Measurements from ENCODE around the gene ERGIC3.

The ERGIC3 gene

GRCh38 chr20:35541783-35542662, at the start of gene ERGIC3:
Gene ERGIC3 (plus strand): TSS chr20:35542078. CDS start chr20:35542098, 20 bp downstream.
- Histone ChIP-seq H3K4me3 (ENCODE audit: low read length) (peak within 1 kb of the TSS; percentile 88), H3K9ac (ENCODE audit: low read length) (peak within 1 kb of the TSS; percentile 86), H3K36me3 (ENCODE audit: control insufficient read depth, insufficient read depth, low read length) (no peaks in the 10 kb centered on the region), H3K4me1 (ENCODE audit: control insufficient read depth, insufficient read depth, low read length) (peaks cover 12% of the 10 kb centered on the region), H3K9me3 (ENCODE audit: control insufficient read depth, low read length) (no peaks in the 10 kb centered on the region), H3K27me3 (ENCODE audit: control insufficient read depth, insufficient read depth, low read length) (no peaks in the 10 kb centered on the region)

- Histone ChIP-seq H3K27me3 (ENCODE audit: control insufficient read depth, insufficient read depth, low read length) (no peaks in the 10 kb centered on the region), H3K9me3 (ENCODE audit: control insufficient read depth, low read length) (no peaks in the 10 kb centered on the region), H3K4me1 (ENCODE audit: control insufficient read depth, insufficient read depth, low read length) (no peaks in the 10 kb centered on the region), H3K9ac (ENCODE audit: low read length) (no peak overlapping the region), H3K36me3 (ENCODE audit: control insufficient read depth, insufficient read depth, low read length) (peaks cover 4% of the 10 kb centered on the region), H3K4me3 (ENCODE audit: low read length) (no peak overlapping the region)
Observed at GRCh38 chr20:35492352-35492751, 49.5 kb upstream of the ERGIC3 start.

GRCh38 chr20:35496481-35496880, 45.4 kb upstream of the ERGIC3 start:
- Histone ChIP-seq H3K4me3 (ENCODE audit: low read length) (no peak overlapping the region), H3K27me3 (ENCODE audit: control insufficient read depth, insufficient read depth, low read length) (no peaks in the 10 kb centered on the region), H3K36me3 (ENCODE audit: control insufficient read depth, insufficient read depth, low read length) (peaks cover 6% of the 10 kb centered on the region), H3K9me3 (ENCODE audit: control insufficient read depth, low read length) (no peaks in the 10 kb centered on the region), H3K9ac (ENCODE audit: low read length) (no peak overlapping the region), H3K4me1 (ENCODE audit: control insufficient read depth, insufficient read depth, low read length) (no peaks in the 10 kb centered on the region)

GRCh38 chr20:35497320-35497719, 44.6 kb upstream of the ERGIC3 start:
- no peaks in the 10 kb centered on the region for H3K4me1 ChIP-seq (ENCODE audit: control insufficient read depth, insufficient read depth, low read length)
- no peaks in the 10 kb centered on the region for H3K27me3 ChIP-seq (ENCODE audit: control insufficient read depth, insufficient read depth, low read length)
- H3K36me3 ChIP-seq (ENCODE audit: control insufficient read depth, insufficient read depth, low read length) = peaks cover 7% of the 10 kb centered on the region
- no peaks in the 10 kb centered on the region for H3K9me3 ChIP-seq (ENCODE audit: control insufficient read depth, low read length)
- no peak overlapping the region for H3K4me3 ChIP-seq (ENCODE audit: low read length)
- H3K9ac ChIP-seq (ENCODE audit: low read length) = no peak overlapping the region

GRCh38 chr20:35497780-35498189, 44.1 kb upstream of the ERGIC3 start:
- H3K36me3 ChIP-seq (ENCODE audit: control insufficient read depth, insufficient read depth, low read length) = peaks cover 7% of the 10 kb centered on the region
- H3K9ac ChIP-seq (ENCODE audit: low read length) = no peak overlapping the region
- H3K4me3 ChIP-seq (ENCODE audit: low read length) = no peak overlapping the region
- H3K9me3 ChIP-seq (ENCODE audit: control insufficient read depth, low read length) = no peaks in the 10 kb centered on the region
- H3K4me1 ChIP-seq (ENCODE audit: control insufficient read depth, insufficient read depth, low read length) = no peaks in the 10 kb centered on the region
- H3K27me3 ChIP-seq (ENCODE audit: control insufficient read depth, insufficient read depth, low read length) = no peaks in the 10 kb centered on the region

- Histone ChIP-seq H3K4me3 (ENCODE audit: low read length) (no peak overlapping the region), H3K4me1 (ENCODE audit: control insufficient read depth, insufficient read depth, low read length) (no peaks in the 10 kb centered on the region), H3K36me3 (ENCODE audit: control insufficient read depth, insufficient read depth, low read length) (peaks cover 7% of the 10 kb centered on the region), H3K9ac (ENCODE audit: low read length) (no peak overlapping the region), H3K27me3 (ENCODE audit: control insufficient read depth, insufficient read depth, low read length) (no peaks in the 10 kb centered on the region), H3K9me3 (ENCODE audit: control insufficient read depth, low read length) (no peaks in the 10 kb centered on the region)
Observed at GRCh38 chr20:35499271-35499670, 42.6 kb upstream of the ERGIC3 start.

GRCh38 chr20:35502352-35502751, 39.5 kb upstream of the ERGIC3 start:
- peaks cover 4% of the 10 kb centered on the region for H3K36me3 ChIP-seq (ENCODE audit: control insufficient read depth, insufficient read depth, low read length)
- H3K27me3 ChIP-seq (ENCODE audit: control insufficient read depth, insufficient read depth, low read length) = no peaks in the 10 kb centered on the region
- H3K9me3 ChIP-seq (ENCODE audit: control insufficient read depth, low read length) = no peaks in the 10 kb centered on the region
- H3K9ac ChIP-seq (ENCODE audit: low read length) = no peak overlapping the region
- H3K4me1 ChIP-seq (ENCODE audit: control insufficient read depth, insufficient read depth, low read length) = no peaks in the 10 kb centered on the region
- H3K4me3 ChIP-seq (ENCODE audit: low read length) = no peak overlapping the region

- Histone ChIP-seq H3K27me3 (ENCODE audit: control insufficient read depth, insufficient read depth, low read length) (no peaks in the 10 kb centered on the region), H3K9ac (ENCODE audit: low read length) (no peak overlapping the region)
Observed at GRCh38 chr20:35503281-35503680, 38.6 kb upstream of the ERGIC3 start.

GRCh38 chr20:35503841-35504561, 37.9 kb upstream of the ERGIC3 start:
- no peak overlapping the region for H3K4me3 ChIP-seq (ENCODE audit: low read length)
- H3K4me1 ChIP-seq (ENCODE audit: control insufficient read depth, insufficient read depth, low read length) = no peaks in the 10 kb centered on the region
- H3K27me3 ChIP-seq (ENCODE audit: control insufficient read depth, insufficient read depth, low read length) = no peaks in the 10 kb centered on the region
- H3K9me3 ChIP-seq (ENCODE audit: control insufficient read depth, low read length) = no peaks in the 10 kb centered on the region
- H3K36me3 ChIP-seq (ENCODE audit: control insufficient read depth, insufficient read depth, low read length) = peaks cover 4% of the 10 kb centered on the region
- no peak overlapping the region for H3K9ac ChIP-seq (ENCODE audit: low read length)

More at GRCh38 chr20:35503281-35503680, 38.6 kb upstream of the ERGIC3 start:
- Histone ChIP-seq H3K4me3 (ENCODE audit: low read length) (no peak overlapping the region), H3K9me3 (ENCODE audit: control insufficient read depth, low read length) (no peaks in the 10 kb centered on the region), H3K36me3 (ENCODE audit: control insufficient read depth, insufficient read depth, low read length) (peaks cover 4% of the 10 kb centered on the region), H3K4me1 (ENCODE audit: control insufficient read depth, insufficient read depth, low read length) (no peaks in the 10 kb centered on the region)

GRCh38 chr20:35504751-35505150, 37.1 kb upstream of the ERGIC3 start:
- Histone ChIP-seq H3K9ac (ENCODE audit: low read length) (no peak overlapping the region), H3K4me1 (ENCODE audit: control insufficient read depth, insufficient read depth, low read length) (no peaks in the 10 kb centered on the region), H3K27me3 (ENCODE audit: control insufficient read depth, insufficient read depth, low read length) (no peaks in the 10 kb centered on the region), H3K9me3 (ENCODE audit: control insufficient read depth, low read length) (no peaks in the 10 kb centered on the region), H3K4me3 (ENCODE audit: low read length) (no peak overlapping the region), H3K36me3 (ENCODE audit: control insufficient read depth, insufficient read depth, low read length) (peaks cover 4% of the 10 kb centered on the region)

GRCh38 chr20:35506179-35506578, 35.7 kb upstream of the ERGIC3 start:
- Histone ChIP-seq H3K9ac (ENCODE audit: low read length) (no peak overlapping the region), H3K9me3 (ENCODE audit: control insufficient read depth, low read length) (no peaks in the 10 kb centered on the region), H3K36me3 (ENCODE audit: control insufficient read depth, insufficient read depth, low read length) (peaks cover 4% of the 10 kb centered on the region), H3K4me1 (ENCODE audit: control insufficient read depth, insufficient read depth, low read length) (no peaks in the 10 kb centered on the region), H3K27me3 (ENCODE audit: control insufficient read depth, insufficient read depth, low read length) (no peaks in the 10 kb centered on the region), H3K4me3 (ENCODE audit: low read length) (no peak overlapping the region)

Measured in mucosa of stomach (tissue), 1 donor.